SKM-1 treated with dmso at 0.1 percent for 144 hours (cell line): Measurements from ENCODE around the gene BLNK.
"Not testable (repeated sequence)": the region's sequence is repeated elsewhere in the genome, so short reads cannot be mapped to it uniquely, and the experiment has no call there.

Experiments used
- DNase-seq: peaks from one replicate; lab custom pipeline; 2025; ENCODE audit not compliant: unreplicated experiment; lab: John Stamatoyannopoulos, UW

BLNK gene

GRCh38 chr10:96271016-96271815, at the start of gene BLNK:
Gene BLNK (minus strand): TSS chr10:96271569. CDS start chr10:96271398, 171 bp downstream.
- peak; percentile 6 for DNase-seq

GRCh38 chr10:96319754-96320474, 48.5 kb upstream of the BLNK start:
- no peak for DNase-seq

GRCh38 chr10:96317067-96317833, 45.9 kb upstream of the BLNK start:
- DNase-seq, result no peak

- DNase-seq, result no peak
Observed at GRCh38 chr10:96313344-96313743, 42.0 kb upstream of the BLNK start.

DNA sequence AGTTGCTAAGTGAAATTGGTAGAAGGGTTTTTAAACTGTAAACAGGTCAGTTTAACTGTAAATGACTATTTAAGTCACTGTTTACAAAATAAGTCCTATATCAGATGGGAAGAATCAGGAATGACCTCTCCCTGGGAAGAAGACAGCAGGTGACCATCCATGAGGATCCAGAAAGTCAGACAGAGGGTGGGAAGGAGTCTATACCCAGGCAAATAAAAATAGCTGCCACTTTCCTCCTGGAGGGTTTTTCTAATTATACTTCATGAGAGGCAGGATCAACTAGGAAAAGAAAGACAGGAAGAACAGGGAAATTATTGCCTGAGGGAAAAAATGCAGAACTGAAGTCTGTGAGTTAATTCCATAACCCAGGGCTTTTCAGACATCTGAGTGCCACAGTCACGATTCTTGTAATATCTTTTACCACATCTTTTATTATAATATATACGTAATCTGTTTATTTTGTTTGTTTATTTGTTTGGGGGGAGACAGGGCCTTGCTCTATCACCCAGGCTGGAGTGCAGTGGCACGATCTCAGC, 39.9 kb upstream of the BLNK start:
- no peak for DNase-seq

DNA sequence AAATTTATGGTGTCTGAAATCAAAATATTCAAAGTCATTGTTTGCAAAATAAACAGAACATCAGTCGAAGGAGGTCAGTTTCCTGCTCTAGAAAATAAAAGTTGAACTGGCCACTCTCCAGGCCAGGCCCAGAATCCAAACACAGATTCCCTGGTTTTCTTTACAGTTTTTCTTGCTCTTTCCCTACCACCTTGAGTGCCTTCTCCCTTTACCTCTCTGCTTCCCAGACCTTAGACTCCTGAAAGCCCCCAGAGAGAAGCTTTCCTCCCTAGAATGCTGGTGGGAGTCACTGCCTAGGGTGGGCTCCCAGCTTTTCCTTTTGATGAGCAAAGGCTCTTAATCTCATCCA, 38.9 kb upstream of the BLNK start:
- no peak for DNase-seq

- DNase-seq, result no peak
Observed at GRCh38 chr10:96309628-96310320, 38.4 kb upstream of the BLNK start.

- not testable (repeated sequence) for DNase-seq
Observed at GRCh38 chr10:96308854-96309253, 37.5 kb upstream of the BLNK start.

GRCh38 chr10:96306516-96306915, 35.1 kb upstream of the BLNK start:
- no peak for DNase-seq

DNA sequence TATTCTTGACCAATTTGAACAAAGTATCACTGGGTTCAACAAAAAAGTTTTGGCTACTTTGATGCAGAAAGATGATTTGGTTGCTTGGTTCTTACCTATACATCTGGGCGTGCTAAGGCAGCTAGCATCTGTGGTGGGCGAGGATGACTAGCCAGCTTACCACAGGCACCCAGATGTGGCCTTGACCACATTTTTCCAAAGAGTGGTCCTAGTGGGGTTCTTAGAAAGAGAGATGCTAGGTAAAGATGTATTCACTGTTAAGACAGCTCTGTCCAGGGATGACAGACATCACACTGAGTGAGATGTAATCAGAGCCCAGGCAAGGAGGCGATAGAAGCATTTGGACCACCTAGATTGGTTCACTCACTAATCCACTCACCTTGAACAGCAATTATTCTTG, 33.6 kb upstream of the BLNK start:
- DNase-seq, result no peak

DNA sequence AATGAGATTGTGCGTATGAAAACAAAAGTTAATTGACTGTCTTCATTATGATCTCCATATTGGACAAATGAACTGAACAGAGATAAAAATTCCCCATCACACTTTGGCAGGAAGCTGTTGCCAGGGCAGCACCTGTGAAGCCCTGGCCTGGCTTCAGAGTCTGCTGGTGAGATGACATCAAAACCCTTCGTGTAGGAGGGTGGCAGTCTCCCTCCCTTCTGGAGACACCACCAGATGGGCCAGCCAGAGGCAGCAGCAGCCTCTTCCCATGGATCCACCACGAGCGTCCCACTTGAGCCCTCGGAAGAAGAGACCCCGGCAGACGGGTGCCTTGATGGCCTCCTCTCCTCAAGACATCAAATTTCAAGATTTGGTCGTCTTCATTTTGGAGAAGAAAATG, 32.9 kb upstream of the BLNK start, which contains the start of gene DNTT:
TSS of gene DNTT (plus strand) at position 205 of the 400 bp plus-strand sequence. CDS start at position 269, 64 bp downstream.
- no peak for DNase-seq

- DNase-seq, result no peak
Observed at GRCh38 chr10:96301616-96302015, 30.2 kb upstream of the BLNK start.

DNA sequence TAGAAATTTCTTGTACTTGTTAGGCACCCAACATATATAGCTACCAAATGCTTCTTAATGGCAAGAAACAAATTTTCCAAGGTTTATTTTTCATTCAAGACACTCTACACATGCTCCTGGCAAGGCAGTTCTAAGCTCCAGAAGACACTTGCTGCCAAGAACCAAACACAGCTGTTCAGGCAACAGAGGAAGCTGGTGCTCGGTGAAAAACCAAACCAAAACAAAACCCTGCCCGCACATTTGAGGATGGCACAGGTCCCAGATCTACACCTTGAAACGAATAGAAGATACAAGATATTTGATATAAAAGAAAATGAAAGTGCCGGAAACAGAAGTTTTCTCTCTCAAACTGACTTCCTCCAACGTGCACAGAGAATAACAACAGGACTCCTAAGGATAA, 28.0 kb upstream of the BLNK start:
- no peak for DNase-seq

- no peak for DNase-seq
Observed at GRCh38 chr10:96298362-96298761, 27.0 kb upstream of the BLNK start.

DNA sequence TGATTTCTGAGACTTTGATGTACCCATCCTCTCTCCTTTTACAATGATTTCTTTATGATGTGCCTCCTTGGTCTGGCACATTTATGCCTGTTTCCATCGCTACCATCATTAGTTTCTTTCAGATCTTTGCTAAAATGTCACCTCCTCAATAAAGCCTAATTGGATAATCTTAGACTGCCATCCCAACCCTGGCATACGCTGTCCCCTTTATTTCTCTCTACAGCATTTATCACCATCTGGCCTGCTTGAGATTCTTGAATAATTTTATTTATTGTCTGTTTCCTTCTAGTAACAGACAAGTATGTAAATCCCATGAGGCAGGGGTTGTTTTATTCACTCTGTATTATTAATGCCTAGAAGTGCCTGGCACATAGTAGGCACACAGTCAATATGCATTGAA, 26.1 kb upstream of the BLNK start:
- DNase-seq, result no peak

- DNase-seq, result no peak
Observed at GRCh38 chr10:96295475-96295874, 24.1 kb upstream of the BLNK start.

DNA sequence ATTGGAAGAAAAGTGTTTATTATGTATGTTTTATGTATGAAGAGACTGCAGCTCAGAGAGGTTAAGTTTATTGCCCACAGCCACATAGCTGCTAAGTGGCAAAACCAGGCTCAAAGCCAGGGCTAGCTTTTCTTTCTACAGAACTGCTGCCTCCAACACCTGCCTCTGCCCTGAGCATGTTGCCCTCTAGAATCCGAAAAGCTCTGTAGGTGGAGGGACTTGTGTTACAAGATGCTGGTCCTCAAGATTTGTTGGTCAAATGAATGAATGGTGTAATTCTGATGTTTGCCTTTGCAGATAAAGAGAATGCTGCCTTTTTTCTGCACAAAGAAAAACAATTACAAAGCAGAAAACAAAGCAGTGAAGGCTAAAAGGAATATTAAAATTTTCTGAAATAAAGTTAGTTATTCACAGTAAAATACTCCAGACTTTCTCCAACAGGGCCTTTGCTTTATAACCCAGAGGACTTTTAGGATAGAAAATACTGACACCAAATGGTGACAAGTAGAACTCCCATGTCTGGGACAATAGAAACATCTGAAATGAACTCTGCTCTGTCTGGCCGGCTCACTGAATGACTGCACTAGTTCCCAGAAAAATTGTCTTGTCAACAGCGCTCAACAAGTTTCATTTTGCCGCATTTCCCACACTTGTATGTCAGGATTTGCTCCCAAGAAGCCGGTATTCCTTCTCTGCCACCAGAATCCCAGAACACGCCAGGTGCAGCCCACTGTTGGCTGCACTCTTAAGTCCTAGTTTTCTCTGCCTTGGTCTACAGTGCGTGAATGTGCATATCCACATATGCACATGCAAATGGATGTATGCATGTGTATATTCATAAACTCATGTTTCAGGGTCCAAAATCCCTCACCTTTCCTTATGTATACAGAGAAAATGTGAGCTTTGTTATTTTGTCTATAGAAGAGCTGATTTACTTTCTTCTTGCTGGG, 21.9 kb upstream of the BLNK start:
- peak; percentile 67 for DNase-seq

DNA sequence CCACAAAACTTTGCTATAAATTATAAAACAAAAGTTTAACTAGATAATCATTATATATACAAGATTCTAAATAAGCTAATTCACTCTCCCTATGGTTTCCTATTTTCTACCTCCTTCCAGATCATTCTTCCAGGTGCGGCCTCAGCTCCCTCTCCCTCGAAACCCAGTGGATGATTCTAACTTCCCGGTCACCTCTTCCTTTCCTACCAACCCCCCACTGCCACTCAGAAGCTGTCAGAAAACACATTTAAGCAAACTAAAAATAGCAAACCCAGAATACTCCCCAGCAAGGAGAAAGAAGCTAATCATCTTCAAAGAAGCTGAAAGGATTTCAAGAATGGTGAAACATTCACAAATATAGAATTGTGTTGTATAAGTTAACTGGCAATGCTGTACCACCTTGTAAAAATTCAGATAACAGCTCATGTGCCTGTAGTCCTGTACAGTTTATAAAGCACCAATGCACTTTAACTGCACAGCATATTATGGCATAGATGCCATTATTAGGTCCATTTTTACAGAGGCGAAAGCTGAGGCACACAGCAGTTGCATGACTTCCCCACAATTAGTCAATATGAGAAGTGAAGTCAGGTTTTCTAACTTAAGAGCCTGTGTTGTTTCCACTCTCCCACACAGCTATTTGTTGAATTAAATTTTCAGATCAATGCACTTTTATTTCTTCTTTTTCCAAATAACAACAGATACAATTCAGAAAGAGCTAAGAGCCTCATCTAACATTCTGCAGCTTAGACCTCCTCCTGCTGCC, 19.2 kb upstream of the BLNK start:
- no peak for DNase-seq
